T-helper 1 cell treated with Interleukin-12 subunit alpha and Interleukin-12 subunit beta and Interleukin-4 antibody, amounts not matched to agents 30 ng/mL and 1 ng/mL, for 36 hours (primary cell): ENCODE results near the gene RCE1. TPM values are rescaled to one million over a fixed set of nuclear protein-coding genes. Genes with fewer than 3 reads are reported as not detected.
"Not testable (repeated sequence)": the region's sequence is repeated elsewhere in the genome, so short reads cannot be mapped to it uniquely, and the experiment has no call there.

Source experiments
- intact Hi-C: fragments of 100-400 bp; cut with micrococcal nuclease; formaldehyde crosslinking; loops from one replicate; pipeline ENCODE4 v1.15.1; 2024
- total RNA-seq: library from RNA; stranded (reverse); gene quantifications from 2 replicates; pipeline ENCODE4 v1.2.3, GENCODE V29; 2022

Gene RCE1, protein sequence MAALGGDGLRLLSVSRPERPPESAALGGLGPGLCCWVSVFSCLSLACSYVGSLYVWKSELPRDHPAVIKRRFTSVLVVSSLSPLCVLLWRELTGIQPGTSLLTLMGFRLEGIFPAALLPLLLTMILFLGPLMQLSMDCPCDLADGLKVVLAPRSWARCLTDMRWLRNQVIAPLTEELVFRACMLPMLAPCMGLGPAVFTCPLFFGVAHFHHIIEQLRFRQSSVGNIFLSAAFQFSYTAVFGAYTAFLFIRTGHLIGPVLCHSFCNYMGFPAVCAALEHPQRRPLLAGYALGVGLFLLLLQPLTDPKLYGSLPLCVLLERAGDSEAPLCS
- total RNA-seq = 25.5 and 29.1 TPM in 2 replicates

DNA sequence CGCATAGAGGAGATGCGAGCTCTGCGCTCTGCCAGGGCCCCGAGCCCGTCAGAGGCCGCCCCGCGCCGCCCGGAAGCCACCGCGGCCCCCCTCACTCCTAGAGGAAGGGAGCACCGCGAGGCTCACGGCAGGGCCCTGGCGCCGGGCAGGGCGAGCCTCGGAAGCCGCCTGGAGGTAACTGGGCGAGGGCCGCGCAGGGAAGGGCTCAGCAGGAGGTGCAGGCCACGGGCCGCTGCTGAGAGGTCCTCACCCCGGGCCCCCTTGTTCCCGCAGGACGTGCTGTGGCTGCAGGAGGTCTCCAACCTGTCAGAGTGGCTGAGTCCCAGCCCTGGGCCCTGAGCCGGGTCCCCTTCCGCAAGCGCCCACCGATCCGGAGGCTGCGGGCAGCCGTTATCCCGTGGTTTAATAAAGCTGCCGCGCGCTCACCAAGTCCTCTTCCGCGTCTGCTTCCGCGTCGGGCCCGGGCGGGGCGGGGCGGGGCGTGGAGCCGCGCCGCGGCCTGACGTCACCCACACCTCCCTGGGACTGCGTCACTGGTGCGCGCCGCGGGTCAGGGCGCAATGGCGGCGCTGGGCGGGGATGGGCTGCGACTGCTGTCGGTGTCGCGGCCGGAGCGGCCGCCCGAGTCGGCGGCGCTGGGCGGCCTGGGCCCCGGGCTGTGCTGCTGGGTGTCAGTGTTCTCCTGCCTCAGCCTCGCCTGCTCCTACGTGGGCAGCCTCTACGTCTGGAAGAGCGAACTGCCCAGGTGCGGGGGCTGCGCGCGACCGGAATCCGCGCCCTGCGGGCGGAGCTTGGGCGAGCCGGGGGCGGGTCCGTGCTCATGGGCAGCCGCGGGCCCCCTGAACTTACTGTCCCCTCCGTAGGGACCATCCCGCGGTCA, at the start of gene RCE1:
RCE1 (plus strand) TSS at position 546 of the 880 bp plus-strand sequence; CDS start at position 561, 15 bp downstream.
- intact Hi-C loops = loop anchor here (1.0 to 5.0 kb wide), 15 partner anchors 9 to 764 kb away; partner anchors contain the start of genes BRMS1, CCDC87, CCS and DPP3

GRCh38 chr11:66799815-66800214, 43.4 kb upstream of the RCE1 start:
- intact Hi-C loops = not testable (repeated sequence)

GRCh38 chr11:66800720-66801428, 42.4 kb upstream of the RCE1 start:
- intact Hi-C loops = no loop called here

DNA sequence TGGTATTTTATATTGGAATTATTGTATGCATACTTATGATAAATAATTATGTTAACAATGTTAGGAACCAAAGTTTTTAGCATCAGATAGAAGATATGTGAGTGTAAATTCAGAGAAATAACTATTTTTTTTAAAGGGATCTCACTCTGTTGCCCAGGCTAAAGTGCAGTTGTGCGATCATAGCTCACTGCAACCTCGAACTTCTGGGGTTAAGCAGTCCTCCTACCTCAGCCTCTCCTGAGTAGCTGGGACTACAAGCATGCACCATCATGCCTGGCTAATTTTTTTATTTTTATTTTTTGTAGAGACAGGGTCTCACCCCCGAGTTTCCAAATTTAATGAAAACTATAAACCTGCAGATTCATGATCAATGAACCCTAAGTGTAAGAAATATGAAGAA, 33.6 kb upstream of the RCE1 start:
- intact Hi-C loops = no loop called here

DNA sequence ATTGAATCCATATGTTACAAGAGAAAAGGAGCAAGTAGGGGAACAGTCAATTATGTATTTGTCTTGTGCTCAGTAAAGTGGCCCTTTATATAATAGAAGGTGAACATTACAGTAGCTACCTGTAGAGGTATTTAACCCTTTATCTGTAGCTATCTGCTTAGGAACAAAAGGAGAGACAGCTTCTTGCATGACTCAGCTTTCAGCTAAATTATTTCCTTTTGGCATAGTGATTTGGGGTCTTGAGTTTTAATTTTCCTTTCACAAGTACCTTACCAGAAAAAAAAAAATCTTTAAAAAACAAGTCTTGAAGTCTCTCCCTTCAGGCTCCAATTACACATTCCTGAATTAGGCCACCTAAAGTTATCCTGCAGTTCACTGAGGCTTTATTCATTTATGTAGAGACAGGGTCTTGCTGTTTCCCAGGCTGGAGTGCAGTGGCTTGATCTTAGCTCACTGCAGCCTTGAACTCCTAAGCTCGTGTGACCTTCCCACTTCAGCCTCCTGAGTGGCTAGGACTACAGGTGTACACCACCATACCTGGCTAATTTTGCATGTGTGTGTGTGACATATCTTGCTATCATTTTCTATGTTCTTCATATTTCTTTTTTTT, 32.6 kb upstream of the RCE1 start:
- intact Hi-C loops = no loop called here

- intact Hi-C loops = no loop called here
These were observed 28.6 kb upstream of the RCE1 start for GRCh38 chr11:66814678-66815077.

GRCh38 chr11:66815646-66816045, 27.6 kb upstream of the RCE1 start:
- intact Hi-C loops = no loop called here

- intact Hi-C loops = no loop called here
These were observed 24.8 kb upstream of the RCE1 start for GRCh38 chr11:66818231-66818955.

DNA sequence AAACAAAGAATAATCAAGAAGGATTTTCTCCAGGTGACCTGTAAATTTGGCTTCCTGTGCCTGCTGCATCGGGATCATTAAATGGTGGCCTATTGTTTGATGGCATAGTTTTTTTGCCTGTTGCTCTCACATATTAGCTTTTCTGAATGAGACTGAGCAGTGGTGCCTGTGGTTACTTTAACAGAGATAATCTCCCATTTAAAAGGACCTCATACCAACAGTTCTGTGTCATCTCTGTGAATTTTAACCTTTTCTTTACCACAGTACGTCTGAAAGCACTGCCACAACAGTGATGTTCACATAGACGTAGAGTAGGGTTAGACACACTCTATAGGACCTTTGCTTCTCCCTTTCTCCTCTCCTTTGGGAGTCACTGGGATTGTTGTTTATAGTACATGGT, 22.9 kb upstream of the RCE1 start:
- intact Hi-C loops = no loop called here

- intact Hi-C loops = no loop called here
These were observed 22.3 kb upstream of the RCE1 start for GRCh38 chr11:66820901-66821300.

DNA sequence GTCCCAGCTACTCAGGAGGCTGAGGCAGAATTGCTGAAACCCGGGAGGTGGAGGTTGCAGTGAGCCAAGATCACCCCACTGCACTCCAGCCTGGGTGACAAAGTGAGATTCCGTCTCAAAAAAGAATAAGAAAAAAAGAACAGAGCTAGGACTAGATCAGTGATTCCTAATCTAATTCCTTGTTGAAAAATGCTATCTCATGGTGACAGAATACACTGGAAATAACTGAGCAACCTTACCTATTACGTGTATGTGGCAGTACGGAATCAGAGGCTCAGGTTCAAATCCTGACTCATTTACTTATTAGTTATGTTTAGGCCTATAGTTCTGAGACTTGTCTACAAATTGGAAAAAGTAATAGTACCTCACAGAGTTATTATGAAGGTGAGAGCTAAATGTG, 19.5 kb upstream of the RCE1 start:
- intact Hi-C loops = no loop called here

- intact Hi-C loops = not testable (repeated sequence)
These were observed 18.7 kb upstream of the RCE1 start for GRCh38 chr11:66824573-66824972.

DNA sequence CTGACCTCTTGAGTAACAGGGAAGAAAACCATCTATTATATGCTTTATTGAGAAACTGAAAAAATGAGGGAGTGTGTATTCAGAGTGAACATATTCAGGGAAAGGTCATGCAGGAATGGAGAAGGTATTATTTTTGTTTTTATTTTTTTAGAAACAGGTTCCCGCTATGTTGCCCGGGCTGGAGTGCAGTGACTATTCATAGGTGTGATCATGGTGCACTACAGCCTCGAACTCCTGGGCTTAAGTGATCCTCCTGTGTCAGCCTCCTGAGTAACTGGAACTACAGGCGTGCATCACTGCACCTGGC, 8.7 kb upstream of the RCE1 start:
- intact Hi-C loops = loop anchor here (1.0 to 5.0 kb wide), 5 partner anchors 8 to 426 kb away; no protein-coding TSS in a partner anchor

GRCh38 chr11:66834943-66835342, 8.3 kb upstream of the RCE1 start:
- intact Hi-C loops = loop anchor here (1.0 to 5.0 kb wide), 5 partner anchors 7 to 427 kb away; no protein-coding TSS in a partner anchor

GRCh38 chr11:66835768-66836405, 7.4 kb upstream of the RCE1 start:
- intact Hi-C loops = no loop called here

DNA sequence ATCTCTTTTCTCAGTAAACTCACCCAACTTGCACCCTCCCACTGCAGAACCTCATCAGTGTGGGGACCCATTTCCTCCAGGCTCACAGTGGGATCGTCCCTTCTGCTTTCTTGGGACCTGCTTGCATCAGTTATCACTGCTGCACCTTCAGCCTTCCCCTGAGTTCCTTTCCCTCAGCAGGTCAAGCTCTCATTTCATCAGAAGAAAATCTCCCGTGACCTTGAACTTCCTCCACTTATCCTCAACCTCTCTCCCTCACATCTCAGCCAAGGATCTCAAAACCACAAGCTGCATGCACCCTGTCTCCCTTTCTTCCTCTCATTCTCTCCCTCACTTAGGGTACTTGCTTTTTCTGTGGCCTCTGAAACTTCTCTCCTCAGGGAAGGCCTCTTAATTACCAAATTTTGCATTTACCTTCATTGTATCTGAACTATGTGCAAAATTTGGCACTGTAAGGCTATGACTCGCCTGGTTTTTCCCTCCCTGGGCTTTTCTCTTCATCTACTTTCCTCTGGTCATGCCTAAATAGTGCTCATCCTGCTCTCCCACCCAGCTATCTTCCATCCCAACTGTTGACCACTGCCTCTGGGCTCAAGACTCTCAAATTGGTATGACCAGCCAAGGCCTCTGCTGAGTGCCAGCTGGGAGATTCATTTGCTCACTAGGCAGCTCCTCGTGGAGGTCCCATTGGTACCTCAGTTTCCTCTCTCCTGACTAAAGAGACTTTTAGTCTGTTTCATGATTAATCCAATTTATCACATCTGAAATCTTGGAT, 2.7 kb upstream of the RCE1 start:
- intact Hi-C loops = loop anchor here (5.0 kb wide), 1 partner anchor 248 kb away; the partner anchor contains the start of genes CCDC87 and CCS

DNA sequence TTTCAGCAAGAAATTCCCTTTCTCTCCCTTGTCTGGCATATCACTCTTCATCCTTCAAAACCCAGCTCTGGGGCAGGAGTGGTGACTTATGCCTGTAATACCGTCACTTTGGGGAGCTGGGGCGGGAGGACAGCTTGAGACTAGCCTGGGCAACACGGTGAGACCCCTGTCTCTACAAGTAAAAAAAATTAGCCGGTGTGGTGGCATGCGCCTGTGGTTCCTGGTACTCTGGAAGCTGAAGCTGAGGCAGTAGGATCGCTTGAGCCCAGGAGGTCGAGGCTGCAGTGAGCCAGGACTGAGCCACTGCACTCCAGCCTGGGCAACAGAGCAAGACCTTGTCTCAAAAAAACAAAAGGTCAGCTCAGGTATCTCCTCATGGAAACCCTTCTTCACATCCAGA, 1.4 kb upstream of the RCE1 start:
- intact Hi-C loops = loop anchor here (1.0 to 5.0 kb wide), 8 partner anchors 8 to 765 kb away; partner anchors contain the start of genes CCDC87, CCS, DPP3 and NDUFV1

- intact Hi-C loops = loop anchor here (1.0 to 5.0 kb wide), 8 partner anchors 8 to 764 kb away; partner anchors contain the start of genes CCDC87, CCS, DPP3 and NDUFV1
These were observed 743 bp upstream of the RCE1 start for GRCh38 chr11:66842501-66842895.
